Neural progenitor cell (in vitro differentiated cells): Measurements from ENCODE around the gene LRCH3.

Source experiments
- EZH2 ChIP-seq: fragments of 200-600 bp; sonication (generic); IDR thresholded peaks from 2 replicates; pipeline ENCODE4 v1.6.1; 2017; ENCODE audit warnings: antibody characterized with exemption, mild to moderate bottlenecking, moderate library complexity
- TF ChIP-seq, protein P1 (sequence below): fragments of 200-600 bp; sonication (generic); IDR thresholded peaks from 2 replicates; pipeline ENCODE4 v1.5.1; 2017; ENCODE audit warnings: antibody characterized with exemption, mild to moderate bottlenecking

GRCh38 chr3:197847866-197848401, 56.9 kb downstream of the LRCH3 start:
- TF ChIP-seq, protein P1, sequence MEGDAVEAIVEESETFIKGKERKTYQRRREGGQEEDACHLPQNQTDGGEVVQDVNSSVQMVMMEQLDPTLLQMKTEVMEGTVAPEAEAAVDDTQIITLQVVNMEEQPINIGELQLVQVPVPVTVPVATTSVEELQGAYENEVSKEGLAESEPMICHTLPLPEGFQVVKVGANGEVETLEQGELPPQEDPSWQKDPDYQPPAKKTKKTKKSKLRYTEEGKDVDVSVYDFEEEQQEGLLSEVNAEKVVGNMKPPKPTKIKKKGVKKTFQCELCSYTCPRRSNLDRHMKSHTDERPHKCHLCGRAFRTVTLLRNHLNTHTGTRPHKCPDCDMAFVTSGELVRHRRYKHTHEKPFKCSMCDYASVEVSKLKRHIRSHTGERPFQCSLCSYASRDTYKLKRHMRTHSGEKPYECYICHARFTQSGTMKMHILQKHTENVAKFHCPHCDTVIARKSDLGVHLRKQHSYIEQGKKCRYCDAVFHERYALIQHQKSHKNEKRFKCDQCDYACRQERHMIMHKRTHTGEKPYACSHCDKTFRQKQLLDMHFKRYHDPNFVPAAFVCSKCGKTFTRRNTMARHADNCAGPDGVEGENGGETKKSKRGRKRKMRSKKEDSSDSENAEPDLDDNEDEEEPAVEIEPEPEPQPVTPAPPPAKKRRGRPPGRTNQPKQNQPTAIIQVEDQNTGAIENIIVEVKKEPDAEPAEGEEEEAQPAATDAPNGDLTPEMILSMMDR, result no peak
- no peak for TF ChIP-seq EZH2
